Activated naive CD4-positive, alpha-beta T cell treated with anti-CD3 and anti-CD28 coated beads, Interleukin-2, amount 10 ng/mL, durations not matched to agents 5 hours and 36 hours (primary cell): ENCODE results near the gene SLC35E1. TPM values are rescaled to one million over a fixed set of nuclear protein-coding genes. Genes with fewer than 3 reads are reported as not detected.

Experiments
- total RNA-seq, 2 experiments: library from RNA; stranded (reverse); gene quantifications; one replicate each; pipeline ENCODE4 v1.2.3, GENCODE V29; 2021

SLC35E1 gene
- 10 to 100 TPM; 55.5 to 57.3 TPM for total RNA-seq

GRCh38 chr19:16572332-16573211 lies at the start of gene SLC35E1:
Gene SLC35E1, minus strand, starts transcription at chr19:16572415. Its CDS starts 51 bp downstream, at chr19:16572364.

GRCh38 chr19:16542045-16542909 lies 29.9 kb downstream of the SLC35E1 start, which contains the start of gene CHERP:
Gene CHERP, minus strand, starts transcription at chr19:16542437. Its CDS starts 59 bp downstream, at chr19:16542378.

Other genes with a start within 250 kb of the SLC35E1 start
- gene KLF2, start 247.6 kb downstream of the SLC35E1 start, total RNA-seq: 100 to 1,000 TPM; 386 to 395 TPM
- 10 to 100 TPM; 36.4 to 37.4 TPM for gene EPS15L1, start 100.4 kb downstream of the SLC35E1 start, total RNA-seq
- not detected for gene CALR3, start 76.2 kb downstream of the SLC35E1 start, total RNA-seq
- gene C19orf44, start 76.0 kb downstream of the SLC35E1 start, total RNA-seq: 1 to 10 TPM; 2.8 to 3.2 TPM
- gene CHERP, start 30.0 kb downstream of the SLC35E1 start, total RNA-seq: 10 to 100 TPM; 53.9 to 56.2 TPM
- gene MED26, start 55.8 kb upstream of the SLC35E1 start, total RNA-seq: 10 to 100 TPM; 14.0 to 14.1 TPM
- 10 to 100 TPM; 61.4 to 61.9 TPM for gene SMIM7, start 87.7 kb upstream of the SLC35E1 start, total RNA-seq
- 1 to 10 TPM; 1.3 to 2.0 TPM for gene TMEM38A, start 88.7 kb upstream of the SLC35E1 start, total RNA-seq
- not detected for gene NWD1, start 147.4 kb upstream of the SLC35E1 start, total RNA-seq